ENCODE measurements around the gene SP110.

GRCh38 chr2:230234845-230235244, 15.1 kb upstream of the SP110 start:
- no peak for TF ChIP-seq POLR2A (IDR thresholded peaks at IDR 0.05)
- TF ChIP-seq, protein P1, sequence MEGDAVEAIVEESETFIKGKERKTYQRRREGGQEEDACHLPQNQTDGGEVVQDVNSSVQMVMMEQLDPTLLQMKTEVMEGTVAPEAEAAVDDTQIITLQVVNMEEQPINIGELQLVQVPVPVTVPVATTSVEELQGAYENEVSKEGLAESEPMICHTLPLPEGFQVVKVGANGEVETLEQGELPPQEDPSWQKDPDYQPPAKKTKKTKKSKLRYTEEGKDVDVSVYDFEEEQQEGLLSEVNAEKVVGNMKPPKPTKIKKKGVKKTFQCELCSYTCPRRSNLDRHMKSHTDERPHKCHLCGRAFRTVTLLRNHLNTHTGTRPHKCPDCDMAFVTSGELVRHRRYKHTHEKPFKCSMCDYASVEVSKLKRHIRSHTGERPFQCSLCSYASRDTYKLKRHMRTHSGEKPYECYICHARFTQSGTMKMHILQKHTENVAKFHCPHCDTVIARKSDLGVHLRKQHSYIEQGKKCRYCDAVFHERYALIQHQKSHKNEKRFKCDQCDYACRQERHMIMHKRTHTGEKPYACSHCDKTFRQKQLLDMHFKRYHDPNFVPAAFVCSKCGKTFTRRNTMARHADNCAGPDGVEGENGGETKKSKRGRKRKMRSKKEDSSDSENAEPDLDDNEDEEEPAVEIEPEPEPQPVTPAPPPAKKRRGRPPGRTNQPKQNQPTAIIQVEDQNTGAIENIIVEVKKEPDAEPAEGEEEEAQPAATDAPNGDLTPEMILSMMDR (IDR thresholded peaks at IDR 0.05) = no peak
